ENCODE measurements around the gene DUOX2.
"Not testable (repeated sequence)": the region's sequence is repeated elsewhere in the genome, so short reads cannot be mapped to it uniquely, and the experiment has no call there.

The DUOX2 gene

DNA sequence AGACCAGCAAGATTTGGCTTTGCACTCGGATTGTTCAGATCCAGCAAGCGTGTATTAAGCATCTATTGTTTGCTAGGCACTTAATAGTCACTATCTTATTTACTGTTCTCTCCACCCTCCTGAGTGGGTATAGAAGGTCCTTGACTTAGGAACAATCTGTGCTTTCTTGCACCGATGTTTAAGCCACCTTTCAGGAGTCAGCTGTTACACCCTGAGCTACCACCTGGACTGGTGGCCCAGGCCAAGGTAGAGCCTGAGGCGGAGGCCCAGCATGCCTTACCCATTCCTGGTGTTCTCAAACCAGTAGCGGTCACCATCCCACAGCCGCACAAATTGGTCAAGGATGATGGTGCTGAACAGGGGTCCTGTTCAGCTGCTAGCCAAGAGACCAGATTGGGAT lies 25.8 kb upstream of the DUOX2 start:
- no peak overlapping the region for H3K27ac ChIP-seq (ENCODE audit: insufficient read depth in 1 of 2, low read depth in 1 of 2, low read length in 2 of 2, poor library complexity in 1 of 2, severe bottlenecking in 2 of 2)
- peaks cover 0 to 29% (median 12%) of the 10 kb centered on the region in 5 experiments for H3K27me3 ChIP-seq (replicated peaks in 2 of 5; ENCODE audit: control insufficient read depth in 4 of 5, insufficient read depth in 5 of 5, low read length in 4 of 5)
- WGBS (ENCODE audit: insufficient coverage) = 93% methylated on average over 6 of the region's 6 CpGs
- POLR2A ChIA-PET = no interaction called here
- no peaks in the 10 kb centered on the region for H3K9me3 ChIP-seq (ENCODE audit: control extremely low read depth in 1 of 5, control insufficient read depth in 4 of 5, insufficient read depth in 2 of 5, low read depth in 1 of 5, low read length in 4 of 5)
- H3K4me1 ChIP-seq (ENCODE audit: control extremely low read depth in 1 of 4, control insufficient read depth in 4 of 4, insufficient read depth in 4 of 4, low read length in 3 of 4) = peaks cover 0 to 6% (median 3%) of the 10 kb centered on the region in 4 experiments
- no peak for DNase-seq
- no peak overlapping the region for H3K4me3 ChIP-seq (ENCODE audit: control insufficient read depth in 1 of 7, extremely low read depth in 1 of 7, insufficient read depth in 4 of 7, low read depth in 2 of 7, low read length in 6 of 7)
- H3K36me3 ChIP-seq (ENCODE audit: control insufficient read depth in 4 of 4, insufficient read depth in 4 of 4, low read length in 3 of 4) = no peaks in the 10 kb centered on the region
- CTCF ChIA-PET = interaction anchor here (1.3 to 1.6 kb wide), 3 partner anchors 15 to 23 kb away, joined by 4 to 6 read pairs (median 5); no protein-coding TSS in a partner anchor

DNA sequence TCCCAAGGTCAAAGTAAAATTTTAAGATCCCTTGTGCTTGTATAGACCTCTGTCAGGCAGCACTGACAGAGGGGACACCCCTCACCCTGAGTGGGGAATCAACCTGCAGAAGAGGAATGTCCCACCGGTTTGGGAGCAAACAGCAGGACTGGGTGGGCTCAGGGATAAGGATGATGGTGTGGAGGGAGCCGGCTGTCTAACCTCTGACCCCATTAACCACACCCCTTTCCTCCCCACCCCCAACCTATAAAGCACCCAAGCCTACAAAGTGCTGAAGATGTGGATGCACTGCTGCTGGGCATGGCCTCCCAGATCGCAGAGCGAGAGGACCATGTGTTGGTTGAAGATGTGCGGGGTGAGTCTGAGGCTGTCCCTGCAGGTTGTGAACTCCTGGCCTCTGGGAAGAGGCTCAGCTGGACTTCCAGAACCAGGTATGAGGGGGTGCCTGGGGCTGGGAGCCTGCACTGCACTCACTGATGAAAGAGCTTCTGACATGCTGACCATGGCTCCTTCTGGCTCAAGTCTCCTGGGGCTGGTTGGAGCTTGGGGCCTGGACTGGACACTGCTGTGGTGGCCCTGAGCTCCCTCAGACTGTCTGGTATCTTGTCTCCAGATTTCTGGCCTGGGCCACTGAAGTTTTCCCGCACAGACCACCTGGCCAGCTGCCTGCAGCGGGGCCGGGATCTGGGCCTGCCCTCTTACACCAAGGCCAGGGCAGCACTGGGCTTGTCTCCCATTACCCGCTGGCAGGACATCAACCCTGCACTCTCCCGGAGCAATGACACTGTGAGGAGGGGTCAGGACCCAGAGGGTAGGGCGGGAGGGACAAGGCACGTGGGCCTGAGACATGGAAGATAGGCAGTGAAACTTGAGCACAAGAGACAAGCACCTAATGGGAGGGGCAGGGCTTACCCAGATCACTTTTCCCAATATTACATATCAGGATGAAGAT lies 25.1 kb upstream of the DUOX2 start:
- H3K27ac ChIP-seq (ENCODE audit: insufficient read depth in 1 of 2, low read depth in 1 of 2, low read length in 2 of 2, poor library complexity in 1 of 2, severe bottlenecking in 2 of 2) = no peak overlapping the region
- H3K4me1 ChIP-seq (ENCODE audit: control extremely low read depth in 1 of 4, control insufficient read depth in 4 of 4, insufficient read depth in 4 of 4, low read length in 3 of 4) = peaks cover 0 to 7% (median 3%) of the 10 kb centered on the region in 4 experiments
- no peaks in the 10 kb centered on the region for H3K36me3 ChIP-seq (ENCODE audit: control insufficient read depth in 4 of 4, insufficient read depth in 4 of 4, low read length in 3 of 4)
- 100% methylated on average over 8 of the region's 12 CpGs for WGBS (ENCODE audit: insufficient coverage)
- POLR2A ChIA-PET = no interaction called here
- H3K9me3 ChIP-seq (ENCODE audit: control extremely low read depth in 1 of 5, control insufficient read depth in 4 of 5, insufficient read depth in 2 of 5, low read depth in 1 of 5, low read length in 4 of 5) = peaks cover 0 to 2% (median 0%) of the 10 kb centered on the region in 5 experiments
- DNase-seq = no peak
- H3K27me3 ChIP-seq (replicated peaks in 2 of 5; ENCODE audit: control insufficient read depth in 4 of 5, insufficient read depth in 5 of 5, low read length in 4 of 5) = peaks cover 0 to 34% (median 17%) of the 10 kb centered on the region in 5 experiments
- CTCF ChIA-PET = interaction anchor here (1.0 to 1.6 kb wide), 3 partner anchors 12 to 21 kb away, joined by 4 to 6 read pairs (median 5); no protein-coding TSS in a partner anchor
- H3K4me3 ChIP-seq (ENCODE audit: control insufficient read depth in 1 of 7, extremely low read depth in 1 of 7, insufficient read depth in 4 of 7, low read depth in 2 of 7, low read length in 6 of 7) = no peak overlapping the region

DNA sequence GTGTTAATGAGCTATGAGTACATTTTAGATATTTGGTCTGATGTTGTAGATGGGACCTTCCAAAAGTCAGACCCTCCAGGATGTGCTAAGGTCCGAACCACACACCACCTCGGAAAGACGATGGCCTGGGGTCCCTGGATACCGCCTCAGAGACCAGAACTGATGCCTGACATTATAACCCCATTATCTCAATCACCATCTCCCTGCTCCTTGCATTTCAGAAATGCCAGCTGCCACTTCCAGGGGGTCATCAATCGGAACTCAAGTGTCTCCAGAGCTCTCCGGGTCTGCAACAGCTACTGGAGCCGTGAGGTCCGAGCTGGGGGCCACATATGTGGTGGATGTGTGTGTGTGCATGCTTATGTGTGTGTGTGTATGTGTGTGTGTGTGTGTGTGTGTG lies 23.7 kb upstream of the DUOX2 start:
- CTCF ChIA-PET = interaction anchor here (0.9 to 1.2 kb wide), 2 partner anchors 11 to 19 kb away, joined by 4 read pairs; no protein-coding TSS in a partner anchor

DNA sequence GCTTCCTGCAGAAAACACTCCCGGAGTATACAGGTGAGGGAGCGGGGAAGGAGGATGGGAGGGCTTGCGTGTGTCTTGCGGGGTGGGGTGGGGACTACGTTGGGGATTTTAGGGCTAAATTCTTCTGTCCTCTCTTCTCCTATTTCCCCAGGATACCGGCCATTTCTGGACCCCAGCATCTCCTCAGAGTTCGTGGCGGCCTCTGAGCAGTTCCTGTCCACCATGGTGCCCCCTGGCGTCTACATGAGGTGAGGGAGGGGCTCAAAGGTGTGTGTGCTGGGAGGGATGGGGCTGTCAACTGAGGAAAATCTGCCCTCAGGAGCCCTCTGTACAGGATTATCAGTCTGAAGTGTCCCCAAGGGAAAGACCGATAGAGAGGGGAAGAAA lies 22.4 kb upstream of the DUOX2 start:
- CTCF ChIA-PET = interaction anchor here (1.8 kb wide), 1 partner anchor 19 kb away, joined by 4 read pairs; no protein-coding TSS in a partner anchor
- H3K27ac ChIP-seq (ENCODE audit: insufficient read depth in 1 of 2, low read depth in 1 of 2, low read length in 2 of 2, poor library complexity in 1 of 2, severe bottlenecking in 2 of 2) = no peak overlapping the region
- DNase-seq = no peak
- peaks cover 0 to 7% (median 3%) of the 10 kb centered on the region in 4 experiments for H3K4me1 ChIP-seq (ENCODE audit: control extremely low read depth in 1 of 4, control insufficient read depth in 4 of 4, insufficient read depth in 4 of 4, low read length in 3 of 4)
- WGBS (ENCODE audit: insufficient coverage) = 7% methylated on average over 3 of the region's 10 CpGs
- peaks cover 0 to 2% (median 0%) of the 10 kb centered on the region in 5 experiments for H3K9me3 ChIP-seq (ENCODE audit: control extremely low read depth in 1 of 5, control insufficient read depth in 4 of 5, insufficient read depth in 2 of 5, low read depth in 1 of 5, low read length in 4 of 5)
- no peaks in the 10 kb centered on the region for H3K36me3 ChIP-seq (ENCODE audit: control insufficient read depth in 4 of 4, insufficient read depth in 4 of 4, low read length in 3 of 4)
- H3K27me3 ChIP-seq (replicated peaks in 2 of 5; ENCODE audit: control insufficient read depth in 4 of 5, insufficient read depth in 5 of 5, low read length in 4 of 5) = peaks cover 0 to 58% (median 30%) of the 10 kb centered on the region in 5 experiments
- no peak overlapping the region for H3K4me3 ChIP-seq (ENCODE audit: control insufficient read depth in 1 of 7, extremely low read depth in 1 of 7, insufficient read depth in 4 of 7, low read depth in 2 of 7, low read length in 6 of 7)
- POLR2A ChIA-PET = no interaction called here

More for the DNA sequence above, 23.7 kb upstream of the DUOX2 start:
- H3K27me3 ChIP-seq (replicated peaks in 2 of 5; ENCODE audit: control insufficient read depth in 4 of 5, insufficient read depth in 5 of 5, low read length in 4 of 5) = peaks cover 0 to 48% (median 28%) of the 10 kb centered on the region in 5 experiments
- H3K36me3 ChIP-seq (ENCODE audit: control insufficient read depth in 4 of 4, insufficient read depth in 4 of 4, low read length in 3 of 4) = no peaks in the 10 kb centered on the region
- H3K27ac ChIP-seq (ENCODE audit: insufficient read depth in 1 of 2, low read depth in 1 of 2, low read length in 2 of 2, poor library complexity in 1 of 2, severe bottlenecking in 2 of 2) = no peak overlapping the region
- POLR2A ChIA-PET = no interaction called here
- H3K9me3 ChIP-seq (ENCODE audit: control extremely low read depth in 1 of 5, control insufficient read depth in 4 of 5, insufficient read depth in 2 of 5, low read depth in 1 of 5, low read length in 4 of 5) = peaks cover 0 to 2% (median 0%) of the 10 kb centered on the region in 5 experiments
- WGBS (ENCODE audit: insufficient coverage) = 95% methylated on average over 8 of the region's 8 CpGs
- H3K4me1 ChIP-seq (ENCODE audit: control extremely low read depth in 1 of 4, control insufficient read depth in 4 of 4, insufficient read depth in 4 of 4, low read length in 3 of 4) = peaks cover 0 to 7% (median 3%) of the 10 kb centered on the region in 4 experiments
- no peak for DNase-seq
- no peak overlapping the region for H3K4me3 ChIP-seq (ENCODE audit: control insufficient read depth in 1 of 7, extremely low read depth in 1 of 7, insufficient read depth in 4 of 7, low read depth in 2 of 7, low read length in 6 of 7)

DNA sequence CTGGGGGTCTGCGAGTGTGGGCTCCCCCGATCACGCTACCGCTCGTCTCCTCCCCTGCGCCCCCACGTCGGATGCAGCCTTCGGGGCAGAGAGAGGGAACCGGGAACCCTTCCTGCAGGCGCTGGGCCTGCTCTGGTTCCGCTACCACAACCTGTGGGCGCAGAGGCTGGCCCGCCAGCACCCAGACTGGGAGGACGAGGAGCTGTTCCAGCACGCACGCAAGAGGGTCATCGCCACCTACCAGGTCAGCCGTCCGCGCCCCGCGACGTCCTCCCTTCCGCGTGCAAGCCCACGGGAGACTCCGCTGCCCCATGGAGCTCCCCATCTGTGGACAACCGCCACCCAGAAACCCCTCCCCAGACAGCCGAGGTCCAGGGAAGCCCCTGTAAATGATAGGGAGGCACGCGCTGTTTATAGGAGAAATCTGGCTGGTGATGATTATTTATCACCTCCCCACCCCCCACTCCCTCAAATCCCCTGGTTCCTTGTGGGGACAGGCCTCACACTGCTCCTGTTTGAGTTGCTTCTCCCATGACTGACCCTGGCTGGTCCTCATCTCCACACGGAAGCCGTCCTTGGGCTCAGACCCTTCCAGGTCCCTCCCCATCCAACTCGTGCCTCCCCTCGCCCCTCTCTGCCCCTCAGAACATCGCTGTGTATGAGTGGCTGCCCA lies 21.9 kb upstream of the DUOX2 start:
- WGBS (ENCODE audit: insufficient coverage) = no CpG with 5 or more reads among the region's 37 CpGs
- CTCF ChIA-PET = interaction anchor here (1.8 kb wide), 1 partner anchor 20 kb away, joined by 4 read pairs; no protein-coding TSS in a partner anchor
- H3K9me3 ChIP-seq (ENCODE audit: control extremely low read depth in 1 of 5, control insufficient read depth in 4 of 5, insufficient read depth in 2 of 5, low read depth in 1 of 5, low read length in 4 of 5); DNase-seq; H3K27ac ChIP-seq (ENCODE audit: insufficient read depth in 1 of 2, low read depth in 1 of 2, low read length in 2 of 2, poor library complexity in 1 of 2, severe bottlenecking in 2 of 2); H3K4me1 ChIP-seq (ENCODE audit: control extremely low read depth in 1 of 4, control insufficient read depth in 4 of 4, insufficient read depth in 4 of 4, low read length in 3 of 4); H3K4me3 ChIP-seq (ENCODE audit: control insufficient read depth in 1 of 7, extremely low read depth in 1 of 7, insufficient read depth in 4 of 7, low read depth in 2 of 7, low read length in 6 of 7); H3K36me3 ChIP-seq (ENCODE audit: control insufficient read depth in 4 of 4, insufficient read depth in 4 of 4, low read length in 3 of 4); POLR2A ChIA-PET: not testable (repeated sequence)
- H3K27me3 ChIP-seq (replicated peaks in 2 of 5; ENCODE audit: control insufficient read depth in 4 of 5, insufficient read depth in 5 of 5, low read length in 4 of 5) = peaks cover 0 to 63% (median 31%) of the 10 kb centered on the region in 5 experiments

DNA sequence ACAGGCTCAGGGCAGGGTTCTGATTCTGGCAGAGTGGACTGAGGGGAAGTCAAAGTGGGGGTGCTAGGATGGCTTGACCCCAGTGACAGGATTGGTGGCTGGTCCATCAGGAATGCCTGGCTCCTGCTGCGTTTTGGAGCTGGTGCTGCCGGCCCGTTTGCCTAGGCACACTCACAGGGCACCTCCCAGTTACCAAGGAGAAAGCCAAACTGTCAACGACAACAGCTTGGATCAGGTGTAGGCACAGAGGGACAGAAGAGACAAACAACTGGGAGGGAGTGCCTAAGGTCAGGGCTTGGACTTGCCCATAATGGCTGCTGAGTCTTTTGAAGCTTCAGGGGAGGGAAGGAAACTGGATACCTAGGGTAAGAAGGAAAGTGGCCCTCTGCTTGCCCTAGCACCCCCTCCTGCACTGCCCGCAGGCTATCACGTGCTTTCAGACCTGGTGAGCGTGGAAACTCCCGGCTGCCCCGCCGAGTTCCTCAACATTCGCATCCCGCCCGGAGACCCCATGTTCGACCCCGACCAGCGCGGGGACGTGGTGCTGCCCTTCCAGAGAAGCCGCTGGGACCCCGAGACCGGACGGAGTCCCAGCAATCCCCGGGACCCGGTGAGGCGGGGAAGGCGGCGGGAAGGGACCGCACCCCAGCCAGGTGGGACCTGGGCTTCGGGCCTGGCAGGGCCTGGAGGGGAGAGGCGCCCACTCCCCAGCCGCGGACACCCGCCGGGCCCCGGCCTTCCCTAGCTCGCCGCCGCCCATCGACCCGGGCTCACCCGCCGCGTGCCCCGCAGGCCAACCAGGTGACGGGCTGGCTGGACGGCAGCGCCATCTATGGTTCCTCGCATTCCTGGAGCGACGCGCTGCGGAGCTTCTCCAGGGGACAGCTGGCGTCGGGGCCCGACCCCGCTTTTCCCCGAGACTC lies 21.0 kb upstream of the DUOX2 start:
- Histone ChIP-seq H3K27me3 (replicated peaks in 2 of 5; ENCODE audit: control insufficient read depth in 4 of 5, insufficient read depth in 5 of 5, low read length in 4 of 5) (peaks cover 0 to 72% (median 40%) of the 10 kb centered on the region in 5 experiments), H3K4me1 (ENCODE audit: control extremely low read depth in 1 of 4, control insufficient read depth in 4 of 4, insufficient read depth in 4 of 4, low read length in 3 of 4) (peaks cover 0 to 7% (median 3%) of the 10 kb centered on the region in 4 experiments), H3K36me3 (ENCODE audit: control insufficient read depth in 4 of 4, insufficient read depth in 4 of 4, low read length in 3 of 4) (no peaks in the 10 kb centered on the region), H3K4me3 (ENCODE audit: control insufficient read depth in 1 of 7, extremely low read depth in 1 of 7, insufficient read depth in 4 of 7, low read depth in 2 of 7, low read length in 6 of 7) (peak overlapping the region in 2 of 7 experiments; percentile 15 to 33), H3K9me3 (ENCODE audit: control extremely low read depth in 1 of 5, control insufficient read depth in 4 of 5, insufficient read depth in 2 of 5, low read depth in 1 of 5, low read length in 4 of 5) (peaks cover 0 to 2% (median 0%) of the 10 kb centered on the region in 5 experiments), H3K27ac (ENCODE audit: insufficient read depth in 1 of 2, low read depth in 1 of 2, low read length in 2 of 2, poor library complexity in 1 of 2, severe bottlenecking in 2 of 2) (no peak overlapping the region)
- CTCF ChIA-PET = interaction anchor here (0.8 to 1.8 kb wide), 4 partner anchors 8 to 21 kb away, joined by 3 to 5 read pairs (median 4); no protein-coding TSS in a partner anchor
- DNase-seq = peak in 2 of 3 donors; percentile 40 to 44
- POLR2A ChIA-PET = no interaction called here
- WGBS (ENCODE audit: insufficient coverage) = 10% methylated on average over 35 of the region's 57 CpGs

Data from common myeloid progenitor, CD34-positive (primary cell).